SHP77 (cell line): ENCODE data around the gene CDKAL1.

Source experiments
- DNase-seq, 2 experiments: peaks; one replicate each; lab custom pipeline; 2025; lab: John Stamatoyannopoulos, UW

The CDKAL1 gene

GRCh38 chr6:21107796-21108195, 573.5 kb downstream of the CDKAL1 start:
- DNase-seq = no peak

GRCh38 chr6:21109391-21110178, 575.3 kb downstream of the CDKAL1 start:
- DNase-seq = no peak

GRCh38 chr6:21110684-21111083, 576.4 kb downstream of the CDKAL1 start:
- no peak for DNase-seq

DNA sequence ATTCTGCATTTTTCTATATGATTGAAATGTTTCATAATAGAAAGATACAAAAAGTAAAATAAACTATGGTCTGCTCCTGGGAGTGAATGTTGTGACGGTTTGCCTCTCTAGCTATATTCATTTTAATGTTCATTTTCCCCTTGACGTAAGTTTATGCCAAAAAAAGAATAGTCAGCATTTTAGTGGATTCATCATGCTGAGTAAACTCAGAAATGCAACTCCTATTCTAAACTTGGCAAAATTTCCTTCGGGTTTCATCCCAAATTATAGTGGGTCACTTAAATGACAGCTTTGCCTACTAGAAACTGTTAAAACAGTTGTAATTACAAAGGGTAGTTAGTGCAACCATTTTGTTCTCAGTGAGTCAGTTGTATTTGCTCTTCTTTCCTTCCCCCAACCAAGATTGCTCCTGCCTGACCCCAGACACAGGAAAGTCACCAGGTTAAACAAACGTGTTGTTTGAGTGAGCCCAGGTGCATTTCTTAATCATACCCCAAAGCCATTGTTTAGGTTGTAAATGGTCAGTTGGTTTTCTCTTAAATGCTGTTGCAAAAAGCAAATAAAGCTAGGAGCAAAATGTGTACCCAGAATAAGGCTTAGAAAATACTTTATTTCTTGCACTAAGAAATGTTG, 577.0 kb downstream of the CDKAL1 start:
- DNase-seq = peak; percentile 13 to 23

- no peak for DNase-seq
Measured at GRCh38 chr6:21115111-21115510, 580.9 kb downstream of the CDKAL1 start.

DNA sequence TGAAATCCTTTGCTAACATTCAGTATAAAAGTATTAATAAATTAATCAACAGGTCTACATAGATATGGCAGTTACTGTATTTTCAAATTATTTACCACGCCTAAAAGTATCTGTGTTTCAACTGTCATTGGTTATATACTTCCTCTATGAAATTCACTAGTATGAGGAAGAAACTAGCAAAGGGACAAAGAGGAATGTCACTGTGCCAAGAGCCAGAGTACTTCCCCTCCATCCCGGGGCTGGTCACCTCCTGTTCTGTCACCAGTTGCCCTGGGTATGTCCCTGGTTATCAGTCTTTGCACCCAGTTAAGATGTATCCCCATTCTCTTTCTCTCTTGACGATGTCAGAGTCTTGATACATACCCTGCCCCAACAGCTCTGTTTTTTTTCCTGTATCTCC, 582.5 kb downstream of the CDKAL1 start:
- no peak for DNase-seq

DNA sequence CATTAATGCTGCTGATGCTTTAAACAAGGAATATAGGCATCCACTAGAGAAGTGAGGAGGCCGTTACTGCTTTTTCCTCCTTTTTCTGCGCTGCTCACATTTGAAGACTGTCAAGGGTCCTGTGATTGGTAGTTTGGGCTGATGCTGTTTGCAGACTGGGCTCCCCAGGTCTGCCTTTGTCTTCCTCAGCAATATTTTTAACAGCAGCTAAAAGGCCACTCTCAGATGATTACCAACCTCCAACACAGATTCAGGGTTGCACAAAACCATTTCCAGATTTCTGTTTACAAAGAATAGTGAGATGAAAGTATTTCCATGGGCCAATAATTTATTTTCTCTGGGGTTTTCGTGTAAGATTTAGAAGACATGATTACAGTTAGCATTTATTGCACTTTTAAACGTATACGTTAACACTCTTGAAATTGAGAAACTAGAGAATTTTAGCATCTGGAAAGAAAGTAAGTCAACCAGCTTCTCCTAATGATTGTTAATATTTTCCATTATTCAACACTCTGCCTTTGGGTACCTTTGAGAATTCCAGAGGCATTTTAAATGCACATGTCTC, 584.0 kb downstream of the CDKAL1 start:
- DNase-seq = no peak

DNA sequence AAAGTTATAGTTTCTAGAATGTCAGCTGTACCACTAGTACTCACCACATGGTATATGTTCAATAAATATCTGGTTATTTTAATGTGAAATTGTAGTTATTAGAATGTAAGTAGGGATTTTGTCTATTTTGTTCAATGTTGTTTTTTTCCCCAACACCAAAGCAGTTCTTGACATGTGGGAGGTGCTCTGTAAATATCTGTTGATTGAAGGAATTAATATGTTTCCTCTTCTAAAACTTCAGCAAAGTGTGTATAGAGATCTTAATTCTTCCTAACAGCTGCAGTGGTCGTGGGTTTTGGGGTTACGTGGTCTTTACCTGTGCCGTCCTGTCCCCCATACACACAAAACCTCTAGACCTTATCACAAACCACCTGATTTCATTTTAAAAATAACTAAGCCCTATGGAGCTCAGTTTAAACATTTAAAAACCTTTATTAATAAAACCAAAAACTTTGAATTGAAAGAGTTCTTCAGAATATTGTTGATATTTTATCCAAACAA, 587.4 kb downstream of the CDKAL1 start:
- no peak for DNase-seq

- DNase-seq = no peak
Measured at GRCh38 chr6:21123507-21124436, 589.5 kb downstream of the CDKAL1 start.

GRCh38 chr6:21128601-21129000, 594.3 kb downstream of the CDKAL1 start:
- no peak for DNase-seq

GRCh38 chr6:21131406-21131805, 597.1 kb downstream of the CDKAL1 start:
- no peak for DNase-seq

DNA sequence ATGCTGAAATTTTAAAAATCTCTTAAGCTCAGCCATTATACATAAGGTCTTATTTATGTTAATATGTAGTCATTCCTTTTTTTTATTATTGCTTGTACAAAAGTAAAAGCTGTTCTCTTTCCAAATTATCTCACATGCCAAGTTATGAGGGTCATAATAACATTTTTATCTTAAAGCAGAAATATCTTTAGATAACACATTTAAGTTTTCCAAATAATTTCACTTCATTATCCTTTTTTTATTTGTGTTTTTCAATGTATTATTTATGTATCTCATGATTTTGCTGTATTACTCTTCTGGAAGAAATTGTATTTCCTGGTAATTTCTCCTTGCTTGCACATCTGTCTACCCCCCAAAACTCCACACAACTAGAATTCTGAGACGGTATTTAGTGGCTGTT, 598.2 kb downstream of the CDKAL1 start:
- no peak for DNase-seq

GRCh38 chr6:21132856-21133838, 598.9 kb downstream of the CDKAL1 start:
- peak; percentile 17 to 49 for DNase-seq

- no peak for DNase-seq
Measured at GRCh38 chr6:21133901-21134300, 599.6 kb downstream of the CDKAL1 start.

GRCh38 chr6:21134356-21134755, 600.1 kb downstream of the CDKAL1 start:
- DNase-seq = no peak

GRCh38 chr6:21135484-21136013, 601.3 kb downstream of the CDKAL1 start:
- no peak for DNase-seq

GRCh38 chr6:21137700-21138335, 603.6 kb downstream of the CDKAL1 start:
- no peak for DNase-seq

DNA sequence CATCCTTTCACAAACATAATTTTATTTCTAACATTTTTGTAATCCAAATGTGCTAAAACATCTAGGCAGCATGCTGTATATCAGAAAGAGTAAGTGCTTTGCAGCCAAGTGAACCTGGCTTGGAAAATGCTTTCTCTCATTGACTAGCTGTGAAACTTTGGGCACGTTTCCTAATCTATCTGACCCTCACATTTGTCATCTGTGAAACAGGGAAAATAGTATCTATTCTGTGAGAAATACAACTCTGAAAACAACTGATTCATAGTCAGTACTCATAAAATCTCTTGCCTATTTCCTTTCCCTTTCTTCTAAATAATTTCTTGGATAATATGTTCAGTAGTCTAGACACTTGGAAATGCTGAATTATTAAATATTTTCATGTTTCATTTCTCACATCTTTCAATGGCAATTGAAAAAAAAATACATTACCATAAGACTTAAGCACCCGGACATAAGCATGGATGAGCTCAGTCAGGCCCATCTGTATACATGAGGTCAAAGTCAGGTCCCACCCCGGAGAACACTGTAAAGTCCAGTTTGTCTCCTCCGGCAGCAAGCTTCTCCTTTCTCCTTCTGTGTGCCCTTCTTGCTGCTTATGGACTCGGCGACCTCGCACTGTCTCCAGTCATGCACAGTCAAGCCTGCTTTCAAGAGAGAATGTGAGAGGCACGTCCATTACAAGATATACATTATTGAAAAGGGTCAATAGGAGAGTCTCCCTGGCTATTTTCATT, 604.2 kb downstream of the CDKAL1 start:
- DNase-seq = no peak

GRCh38 chr6:21140966-21141365, 606.7 kb downstream of the CDKAL1 start:
- DNase-seq = no peak
